ENCODE results near the gene PRKACB. TPM values are rescaled to one million over a fixed set of nuclear protein-coding genes. Genes with fewer than 3 reads are reported as not detected.

Gene PRKACB
- polyA plus RNA-seq, 1 experiment = 33.4 TPM

DNA sequence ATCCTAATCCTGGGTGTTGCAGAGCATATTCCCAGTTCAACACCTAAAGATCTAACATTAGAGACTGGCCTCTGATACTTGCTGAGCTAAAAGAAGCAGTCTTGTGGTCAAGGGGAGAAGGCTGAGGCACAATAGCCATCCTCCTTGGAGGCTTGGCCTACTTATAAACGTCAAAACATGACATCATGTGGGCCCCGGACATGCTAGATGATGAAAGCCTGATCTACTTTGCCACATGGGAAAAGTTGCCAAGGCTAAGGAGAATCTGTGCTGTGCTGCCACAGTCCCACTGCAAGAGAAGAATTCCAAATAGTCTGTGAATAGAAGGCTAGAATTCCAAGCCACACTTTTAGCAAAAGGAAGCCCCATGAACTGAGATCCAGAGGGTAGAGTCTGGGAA, 113.5 kb downstream of the PRKACB start:
- DNase-seq (ENCODE audit: low read depth, low spot score) = no peak
- Histone ChIP-seq H3K27ac (ENCODE audit: low read depth, low read length) (no peak overlapping the region), H3K4me3 (ENCODE audit: low read depth, low read length) (no peak overlapping the region), H3K9me3 (ENCODE audit: control insufficient read depth, insufficient read depth, low read length) (no peaks in the 10 kb centered on the region), H3K27me3 (ENCODE audit: control insufficient read depth, insufficient read depth, low read length) (no peaks in the 10 kb centered on the region)
- TF ChIP-seq, protein P1, sequence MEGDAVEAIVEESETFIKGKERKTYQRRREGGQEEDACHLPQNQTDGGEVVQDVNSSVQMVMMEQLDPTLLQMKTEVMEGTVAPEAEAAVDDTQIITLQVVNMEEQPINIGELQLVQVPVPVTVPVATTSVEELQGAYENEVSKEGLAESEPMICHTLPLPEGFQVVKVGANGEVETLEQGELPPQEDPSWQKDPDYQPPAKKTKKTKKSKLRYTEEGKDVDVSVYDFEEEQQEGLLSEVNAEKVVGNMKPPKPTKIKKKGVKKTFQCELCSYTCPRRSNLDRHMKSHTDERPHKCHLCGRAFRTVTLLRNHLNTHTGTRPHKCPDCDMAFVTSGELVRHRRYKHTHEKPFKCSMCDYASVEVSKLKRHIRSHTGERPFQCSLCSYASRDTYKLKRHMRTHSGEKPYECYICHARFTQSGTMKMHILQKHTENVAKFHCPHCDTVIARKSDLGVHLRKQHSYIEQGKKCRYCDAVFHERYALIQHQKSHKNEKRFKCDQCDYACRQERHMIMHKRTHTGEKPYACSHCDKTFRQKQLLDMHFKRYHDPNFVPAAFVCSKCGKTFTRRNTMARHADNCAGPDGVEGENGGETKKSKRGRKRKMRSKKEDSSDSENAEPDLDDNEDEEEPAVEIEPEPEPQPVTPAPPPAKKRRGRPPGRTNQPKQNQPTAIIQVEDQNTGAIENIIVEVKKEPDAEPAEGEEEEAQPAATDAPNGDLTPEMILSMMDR (IDR thresholded peaks at IDR 0.05; ENCODE audit: low read depth, low read length) = no peak
- POLR2A ChIA-PET = no interaction called here
- CTCF ChIA-PET = interaction anchor here (0.6 kb wide), 1 partner anchor 839 kb away, joined by 3 read pairs; no protein-coding TSS in a partner anchor

DNA sequence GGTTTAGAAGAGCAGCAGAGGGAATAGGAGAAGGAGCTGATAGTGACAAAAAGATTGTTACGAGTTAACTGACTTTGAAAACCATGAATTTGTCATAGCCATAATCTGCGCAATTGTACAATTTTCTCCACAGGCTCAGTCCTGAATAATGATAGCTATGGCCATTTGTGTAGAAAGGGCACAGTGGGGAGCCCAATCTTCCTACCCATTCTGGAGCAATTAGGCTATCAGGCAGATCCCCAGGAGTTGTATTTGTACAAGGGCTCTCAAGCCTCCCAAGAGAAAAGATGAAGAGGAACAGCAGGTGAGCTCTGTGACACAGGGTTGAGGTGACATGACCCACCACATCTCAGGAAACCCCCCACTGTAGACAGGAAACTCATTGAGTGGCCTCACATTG, 115.3 kb downstream of the PRKACB start:
- ChIA-PET CTCF (no interaction called here), POLR2A (no interaction called here)
- no peak for DNase-seq (ENCODE audit: low read depth, low spot score)
- Histone ChIP-seq H3K27me3 (ENCODE audit: control insufficient read depth, insufficient read depth, low read length) (no peaks in the 10 kb centered on the region), H3K4me3 (ENCODE audit: low read depth, low read length) (no peak overlapping the region), H3K9me3 (ENCODE audit: control insufficient read depth, insufficient read depth, low read length) (no peaks in the 10 kb centered on the region), H3K27ac (ENCODE audit: low read depth, low read length) (no peak overlapping the region)
- TF ChIP-seq, protein P1 (IDR thresholded peaks at IDR 0.05; ENCODE audit: low read depth, low read length) = no peak

DNA sequence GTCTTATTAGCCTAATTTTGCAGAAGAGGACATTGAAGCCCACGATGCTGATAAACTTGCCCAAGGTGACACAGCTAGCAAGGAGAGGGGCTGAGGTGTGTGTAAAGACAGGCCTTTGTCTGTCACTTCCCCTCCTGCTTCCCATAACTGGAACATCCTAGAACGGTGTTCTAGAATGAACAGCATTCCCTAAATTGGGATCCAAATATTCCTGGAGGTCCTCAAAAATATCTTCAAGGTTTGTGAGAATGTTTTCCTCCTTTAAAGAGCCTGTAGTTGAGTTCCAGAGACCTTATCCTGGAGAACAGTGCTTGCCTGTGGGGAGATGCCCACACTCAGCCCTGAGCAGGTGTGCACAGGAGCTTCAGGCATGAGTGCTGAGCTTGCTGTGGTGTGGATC, 115.9 kb downstream of the PRKACB start:
- DNase-seq (ENCODE audit: low read depth, low spot score) = no peak
- CTCF ChIA-PET = no interaction called here
- Histone ChIP-seq H3K4me3 (ENCODE audit: low read depth, low read length) (no peak overlapping the region), H3K27ac (ENCODE audit: low read depth, low read length) (no peak overlapping the region), H3K9me3 (ENCODE audit: control insufficient read depth, insufficient read depth, low read length) (no peaks in the 10 kb centered on the region), H3K27me3 (ENCODE audit: control insufficient read depth, insufficient read depth, low read length) (no peaks in the 10 kb centered on the region)
- POLR2A ChIA-PET = no interaction called here
- TF ChIP-seq, protein P1 (IDR thresholded peaks at IDR 0.05; ENCODE audit: low read depth, low read length) = no peak

DNA sequence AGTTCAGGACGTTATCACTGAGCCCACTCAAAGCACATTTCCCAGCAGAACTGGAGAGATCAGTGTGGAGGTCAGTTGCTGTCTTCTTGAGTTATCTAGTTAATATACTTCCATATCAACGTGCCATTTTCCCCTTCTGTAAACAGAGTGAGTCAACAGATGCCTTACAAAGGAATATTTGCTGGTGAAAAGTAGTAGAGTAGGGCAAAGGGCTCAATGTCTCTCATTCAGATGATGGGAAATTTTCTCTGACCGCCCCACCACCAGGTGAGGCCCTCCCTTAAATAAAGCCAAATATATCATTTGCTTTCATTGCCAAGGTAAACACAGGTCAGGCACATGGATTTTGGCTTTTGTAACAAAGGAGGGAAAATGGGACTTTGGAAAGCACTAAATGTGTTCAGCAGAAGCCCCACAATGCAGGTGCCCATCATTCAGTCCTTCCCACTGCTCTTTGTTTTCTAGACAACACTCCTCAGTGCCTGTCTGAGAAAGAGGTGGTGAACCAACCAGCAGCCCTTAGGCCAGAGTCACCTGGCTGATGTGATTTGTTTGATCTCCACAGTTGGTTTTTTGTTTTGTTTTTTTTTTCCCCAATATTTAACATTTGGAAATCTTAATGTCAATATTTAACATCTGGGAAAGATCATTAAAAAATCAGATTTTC, 116.9 kb downstream of the PRKACB start:
- H3K9me3 ChIP-seq (ENCODE audit: control insufficient read depth, insufficient read depth, low read length) = no peaks in the 10 kb centered on the region
- ChIA-PET POLR2A (no interaction called here), CTCF (no interaction called here)
- no peaks in the 10 kb centered on the region for H3K27me3 ChIP-seq (ENCODE audit: control insufficient read depth, insufficient read depth, low read length)
- H3K27ac ChIP-seq (ENCODE audit: low read depth, low read length) = no peak overlapping the region
- no peak for DNase-seq (ENCODE audit: low read depth, low spot score)
- TF ChIP-seq, protein P1 (IDR thresholded peaks at IDR 0.05; ENCODE audit: low read depth, low read length) = no peak
- H3K4me3 ChIP-seq (ENCODE audit: low read depth, low read length) = no peak overlapping the region

DNA sequence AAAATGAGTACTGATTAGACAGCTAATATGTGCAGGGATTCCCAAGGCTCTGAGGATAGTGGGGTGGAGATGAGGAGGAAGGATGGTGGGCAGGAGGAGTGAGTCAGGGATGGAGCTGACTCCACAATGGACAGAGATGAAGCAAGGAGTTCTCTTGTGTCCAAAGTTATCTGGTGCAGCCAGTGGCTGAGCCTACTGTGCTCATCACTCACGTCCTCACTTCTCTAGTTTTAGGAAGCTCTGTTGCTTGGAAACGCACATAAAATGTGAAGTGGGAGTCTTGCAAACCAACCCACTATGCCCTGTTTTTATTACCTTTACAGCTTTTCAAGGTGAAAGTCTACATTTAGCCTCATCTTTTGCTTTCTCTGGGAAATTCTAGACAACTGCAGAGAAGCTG, 120.9 kb downstream of the PRKACB start:
- ChIA-PET POLR2A (no interaction called here), CTCF (interaction anchor here (1.3 kb wide), 1 partner anchor 507 kb away, joined by 3 read pairs; no protein-coding TSS in a partner anchor)
- Histone ChIP-seq H3K4me3 (ENCODE audit: low read depth, low read length) (no peak overlapping the region), H3K9me3 (ENCODE audit: control insufficient read depth, insufficient read depth, low read length) (no peaks in the 10 kb centered on the region), H3K27me3 (ENCODE audit: control insufficient read depth, insufficient read depth, low read length) (no peaks in the 10 kb centered on the region), H3K27ac (ENCODE audit: low read depth, low read length) (no peak overlapping the region)
- DNase-seq (ENCODE audit: low read depth, low spot score) = no peak
- TF ChIP-seq, protein P1 (IDR thresholded peaks at IDR 0.05; ENCODE audit: low read depth, low read length) = no peak

All from AG04450 (cell line).